Liver (tissue), 9 donors: ENCODE measurements around the gene OST4. TPM values are rescaled to one million over a fixed set of nuclear protein-coding genes. Genes with fewer than 3 reads are reported as not detected.

Experiments used
- DNase-seq: peaks from one replicate; pipeline ENCODE4 v3.0.0-alpha.2; 2017; ENCODE audit warnings: low spot score
- H3K27ac ChIP-seq, 2 donors: one replicate each; pipeline ENCODE4 v1.7.0; 2013; ENCODE audit warnings: inconsistent platforms in 2 of 2, low read length in 2 of 2, control low read depth in 1 of 2, low read depth in 1 of 2, mild to moderate bottlenecking in 1 of 2
- H3K27me3 ChIP-seq, 4 donors: one replicate each; pipeline versions ENCODE4 v1.6.1 to v1.7.0; 2013; ENCODE audit warnings: low read length in 3 of 4, inconsistent platforms in 1 of 4, mild to moderate bottlenecking in 1 of 4, moderate library complexity in 1 of 4; ENCODE audit not compliant: control insufficient read depth in 4 of 4, insufficient read depth in 4 of 4
- H3K36me3 ChIP-seq, 4 donors: one replicate each; pipeline versions ENCODE4 v1.6.1 to v1.7.0; 2013; ENCODE audit warnings: low read length in 3 of 4, mild to moderate bottlenecking in 3 of 4, low read depth in 1 of 4, moderate library complexity in 1 of 4; ENCODE audit not compliant: control insufficient read depth in 4 of 4, insufficient read depth in 3 of 4
- H3K4me1 ChIP-seq, 4 donors: one replicate each; pipeline versions ENCODE4 v1.6.1 to v1.7.0; 2013; ENCODE audit warnings: low read length in 3 of 4, mild to moderate bottlenecking in 3 of 4, moderate library complexity in 1 of 4; ENCODE audit not compliant: control insufficient read depth in 4 of 4, insufficient read depth in 4 of 4
- H3K4me3 ChIP-seq, 3 donors: one replicate each; pipeline versions ENCODE4 v1.6.1 to v1.7.0; 2013; ENCODE audit warnings: low read length in 3 of 3, control low read depth in 1 of 3, low read depth in 1 of 3, mild to moderate bottlenecking in 1 of 3
- H3K9ac ChIP-seq, 2 donors: one replicate each; pipeline ENCODE4 v1.7.0; 2013; ENCODE audit warnings: low read length in 2 of 2, mild to moderate bottlenecking in 2 of 2, moderate library complexity in 2 of 2, control low read depth in 1 of 2, low read depth in 1 of 2
- H3K9me3 ChIP-seq, 4 donors: one replicate each; pipeline versions ENCODE4 v1.6.1 to v1.7.0; 2013; ENCODE audit warnings: low read length in 3 of 4; ENCODE audit not compliant: control insufficient read depth in 4 of 4
- EGR1 ChIP-seq, 2 donors: IDR thresholded peaks; 2 replicates each; pipeline ENCODE4 v1.6.1; 2016 to 2018; ENCODE audit warnings: antibody characterized with exemption in 2 of 2, low read depth in 2 of 2
- FOXA1 ChIP-seq: IDR thresholded peaks from 2 replicates; pipeline ENCODE4 v1.6.1; 2016; ENCODE audit warnings: antibody characterized with exemption
- FOXA2 ChIP-seq: IDR thresholded peaks from 2 replicates; pipeline ENCODE4 v1.6.1; 2016; ENCODE audit warnings: antibody characterized with exemption
- GABPA ChIP-seq, 2 donors: IDR thresholded peaks in 1 of 2; conservative IDR thresholded peaks in 1 of 2; 2 replicates each; pipeline ENCODE4 v1.6.1; 2016; ENCODE audit warnings: antibody characterized with exemption in 2 of 2, mild to moderate bottlenecking in 1 of 2, moderate library complexity in 1 of 2
- HNF4A ChIP-seq, 2 donors: conservative IDR thresholded peaks; 2 replicates each; pipeline ENCODE4 v1.6.1; 2016; ENCODE audit warnings: antibody characterized with exemption in 2 of 2, mild to moderate bottlenecking in 2 of 2
- HNF4G ChIP-seq: IDR thresholded peaks from 2 replicates; pipeline ENCODE4 v1.6.1; 2016; ENCODE audit warnings: antibody characterized with exemption
- JUND ChIP-seq, 2 donors: IDR thresholded peaks; 2 replicates each; pipeline ENCODE4 v1.6.1; 2016; ENCODE audit warnings: antibody characterized with exemption in 2 of 2
- RAD21 ChIP-seq, 2 donors: IDR thresholded peaks; 2 replicates each; pipeline ENCODE4 v1.6.1; 2016; ENCODE audit warnings: antibody characterized with exemption in 2 of 2, mild to moderate bottlenecking in 2 of 2
- SP1 ChIP-seq: IDR thresholded peaks from 2 replicates; pipeline ENCODE4 v1.6.1; 2018; ENCODE audit warnings: antibody characterized with exemption, mild to moderate bottlenecking
- YY1 ChIP-seq: IDR thresholded peaks from 2 replicates; pipeline ENCODE4 v1.6.1; 2016; ENCODE audit warnings: antibody characterized with exemption, mild to moderate bottlenecking
- WGBS: extraction: QIAGEN DNeasy Blood & Tissue Kit; methylation state at CpG from one replicate; pipeline ENCODE4 v1.1.7; 2013; 5-methylcytosine and 5-hydroxymethylcytosine counted together
- polyA plus RNA-seq, 2 donors: library from polyadenylated mRNA; stranded (reverse) in 1 of 2; unstranded in 1 of 2; fragments of 200-250 nt in 1 of 2; fragments of >200 nt in 1 of 2; fragmentation: Nextera tagmentation in 1 of 2; extraction: Ambion mirVana in 1 of 2; gene quantifications; one replicate each; pipeline versions ENCODE4 v1.2.1 to v1.2.3, GENCODE V29; 2013 to 2015
- total RNA-seq, 2 donors: library from RNA; depleted of rRNA; stranded (reverse); fragments of >200 nt; gene quantifications; one replicate each; pipeline ENCODE4 v1.2.3, GENCODE V29; 2014
- TF ChIP-seq, protein P1 (sequence below): IDR thresholded peaks from 2 replicates; pipeline ENCODE4 v1.6.1; 2016; ENCODE audit warnings: antibody characterized with exemption
- TF ChIP-seq, protein P2 (sequence below): fragments of 150-350 bp; IDR thresholded peaks from 2 replicates; pipeline ENCODE4 v1.5.1; 2017; ENCODE audit warnings: improper control_type of control experiment, low read depth, low read length; ENCODE audit not compliant: missing input control
- TF ChIP-seq, protein P3 (sequence below): IDR thresholded peaks from 2 replicates; pipeline ENCODE4 v1.6.1; 2016; ENCODE audit warnings: antibody characterized with exemption
- TF ChIP-seq, protein P4 (sequence below): IDR thresholded peaks from 2 replicates; pipeline ENCODE4 v1.6.1; 2016; ENCODE audit warnings: antibody characterized with exemption, mild to moderate bottlenecking
- TF ChIP-seq, protein P5 (sequence below): IDR thresholded peaks from 2 replicates; pipeline ENCODE4 v1.6.1; 2016; ENCODE audit warnings: antibody characterized with exemption
- donor health status: healthy.
- donor health status: healthy.
- donor health status: healthy.
- donor health status: healthy.
- donor health status: healthy.

The OST4 gene
- total and polyA plus RNA-seq, 4 donors, result 94.8 to 377 (median 206) TPM

DNA sequence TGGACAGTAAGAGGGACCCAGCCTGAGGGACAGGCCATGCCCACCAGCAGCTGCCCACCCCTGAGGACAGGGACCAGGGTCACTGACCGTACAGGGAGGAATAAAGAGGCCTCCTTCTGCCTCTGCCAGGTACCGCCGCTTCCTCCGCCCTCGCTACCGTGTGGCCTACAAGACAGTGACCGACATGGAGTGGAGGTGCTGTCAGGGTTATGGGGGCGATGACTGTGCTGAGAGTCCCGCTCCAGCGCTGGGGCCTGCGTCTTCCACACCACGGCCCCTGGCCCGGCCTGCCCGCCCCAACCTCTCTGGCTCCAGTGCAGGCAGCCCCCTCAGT is 9.1 kb upstream of the OST4 start:
- Histone ChIP-seq H3K36me3 (no peaks in the 10 kb centered on the region), H3K4me3 (no peak overlapping the region), H3K9ac (no peak overlapping the region), H3K4me1 (peaks cover 9 to 42% (median 19%) of the 10 kb centered on the region in 4 donors), H3K27ac (peak overlapping the region in 1 of 2 donors; percentile 37), H3K27me3 (no peaks in the 10 kb centered on the region), H3K9me3 (no peaks in the 10 kb centered on the region)
- 86% methylated on average over 14 of the region's 14 CpGs for WGBS
- TF ChIP-seq, protein P1, sequence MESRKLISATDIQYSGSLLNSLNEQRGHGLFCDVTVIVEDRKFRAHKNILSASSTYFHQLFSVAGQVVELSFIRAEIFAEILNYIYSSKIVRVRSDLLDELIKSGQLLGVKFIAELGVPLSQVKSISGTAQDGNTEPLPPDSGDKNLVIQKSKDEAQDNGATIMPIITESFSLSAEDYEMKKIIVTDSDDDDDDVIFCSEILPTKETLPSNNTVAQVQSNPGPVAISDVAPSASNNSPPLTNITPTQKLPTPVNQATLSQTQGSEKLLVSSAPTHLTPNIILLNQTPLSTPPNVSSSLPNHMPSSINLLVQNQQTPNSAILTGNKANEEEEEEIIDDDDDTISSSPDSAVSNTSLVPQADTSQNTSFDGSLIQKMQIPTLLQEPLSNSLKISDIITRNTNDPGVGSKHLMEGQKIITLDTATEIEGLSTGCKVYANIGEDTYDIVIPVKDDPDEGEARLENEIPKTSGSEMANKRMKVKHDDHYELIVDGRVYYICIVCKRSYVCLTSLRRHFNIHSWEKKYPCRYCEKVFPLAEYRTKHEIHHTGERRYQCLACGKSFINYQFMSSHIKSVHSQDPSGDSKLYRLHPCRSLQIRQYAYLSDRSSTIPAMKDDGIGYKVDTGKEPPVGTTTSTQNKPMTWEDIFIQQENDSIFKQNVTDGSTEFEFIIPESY, result no peak
- TF ChIP-seq FOXA2 (no peak), YY1 (no peak), EGR1 (IDR thresholded peaks at IDR 0.05; ENCODE audit: low read depth in 2 of 2) (no peak), HNF4G (no peak), HNF4A (conservative IDR thresholded peaks at IDR 0.05) (no peak), SP1 (no peak), GABPA (IDR thresholded peaks at IDR 0.05 in 1 of 2, conservative IDR thresholded peaks at IDR 0.05 in 1 of 2) (no peak), FOXA1 (no peak)
- TF ChIP-seq, protein P2, sequence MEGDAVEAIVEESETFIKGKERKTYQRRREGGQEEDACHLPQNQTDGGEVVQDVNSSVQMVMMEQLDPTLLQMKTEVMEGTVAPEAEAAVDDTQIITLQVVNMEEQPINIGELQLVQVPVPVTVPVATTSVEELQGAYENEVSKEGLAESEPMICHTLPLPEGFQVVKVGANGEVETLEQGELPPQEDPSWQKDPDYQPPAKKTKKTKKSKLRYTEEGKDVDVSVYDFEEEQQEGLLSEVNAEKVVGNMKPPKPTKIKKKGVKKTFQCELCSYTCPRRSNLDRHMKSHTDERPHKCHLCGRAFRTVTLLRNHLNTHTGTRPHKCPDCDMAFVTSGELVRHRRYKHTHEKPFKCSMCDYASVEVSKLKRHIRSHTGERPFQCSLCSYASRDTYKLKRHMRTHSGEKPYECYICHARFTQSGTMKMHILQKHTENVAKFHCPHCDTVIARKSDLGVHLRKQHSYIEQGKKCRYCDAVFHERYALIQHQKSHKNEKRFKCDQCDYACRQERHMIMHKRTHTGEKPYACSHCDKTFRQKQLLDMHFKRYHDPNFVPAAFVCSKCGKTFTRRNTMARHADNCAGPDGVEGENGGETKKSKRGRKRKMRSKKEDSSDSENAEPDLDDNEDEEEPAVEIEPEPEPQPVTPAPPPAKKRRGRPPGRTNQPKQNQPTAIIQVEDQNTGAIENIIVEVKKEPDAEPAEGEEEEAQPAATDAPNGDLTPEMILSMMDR, result no peak
- TF ChIP-seq, protein P3, sequence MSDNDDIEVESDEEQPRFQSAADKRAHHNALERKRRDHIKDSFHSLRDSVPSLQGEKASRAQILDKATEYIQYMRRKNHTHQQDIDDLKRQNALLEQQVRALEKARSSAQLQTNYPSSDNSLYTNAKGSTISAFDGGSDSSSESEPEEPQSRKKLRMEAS, result no peak
- TF ChIP-seq, protein P4, sequence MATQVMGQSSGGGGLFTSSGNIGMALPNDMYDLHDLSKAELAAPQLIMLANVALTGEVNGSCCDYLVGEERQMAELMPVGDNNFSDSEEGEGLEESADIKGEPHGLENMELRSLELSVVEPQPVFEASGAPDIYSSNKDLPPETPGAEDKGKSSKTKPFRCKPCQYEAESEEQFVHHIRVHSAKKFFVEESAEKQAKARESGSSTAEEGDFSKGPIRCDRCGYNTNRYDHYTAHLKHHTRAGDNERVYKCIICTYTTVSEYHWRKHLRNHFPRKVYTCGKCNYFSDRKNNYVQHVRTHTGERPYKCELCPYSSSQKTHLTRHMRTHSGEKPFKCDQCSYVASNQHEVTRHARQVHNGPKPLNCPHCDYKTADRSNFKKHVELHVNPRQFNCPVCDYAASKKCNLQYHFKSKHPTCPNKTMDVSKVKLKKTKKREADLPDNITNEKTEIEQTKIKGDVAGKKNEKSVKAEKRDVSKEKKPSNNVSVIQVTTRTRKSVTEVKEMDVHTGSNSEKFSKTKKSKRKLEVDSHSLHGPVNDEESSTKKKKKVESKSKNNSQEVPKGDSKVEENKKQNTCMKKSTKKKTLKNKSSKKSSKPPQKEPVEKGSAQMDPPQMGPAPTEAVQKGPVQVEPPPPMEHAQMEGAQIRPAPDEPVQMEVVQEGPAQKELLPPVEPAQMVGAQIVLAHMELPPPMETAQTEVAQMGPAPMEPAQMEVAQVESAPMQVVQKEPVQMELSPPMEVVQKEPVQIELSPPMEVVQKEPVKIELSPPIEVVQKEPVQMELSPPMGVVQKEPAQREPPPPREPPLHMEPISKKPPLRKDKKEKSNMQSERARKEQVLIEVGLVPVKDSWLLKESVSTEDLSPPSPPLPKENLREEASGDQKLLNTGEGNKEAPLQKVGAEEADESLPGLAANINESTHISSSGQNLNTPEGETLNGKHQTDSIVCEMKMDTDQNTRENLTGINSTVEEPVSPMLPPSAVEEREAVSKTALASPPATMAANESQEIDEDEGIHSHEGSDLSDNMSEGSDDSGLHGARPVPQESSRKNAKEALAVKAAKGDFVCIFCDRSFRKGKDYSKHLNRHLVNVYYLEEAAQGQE, result no peak
- TF ChIP-seq, protein P5, sequence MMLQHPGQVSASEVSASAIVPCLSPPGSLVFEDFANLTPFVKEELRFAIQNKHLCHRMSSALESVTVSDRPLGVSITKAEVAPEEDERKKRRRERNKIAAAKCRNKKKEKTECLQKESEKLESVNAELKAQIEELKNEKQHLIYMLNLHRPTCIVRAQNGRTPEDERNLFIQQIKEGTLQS, result no peak
- no peak for DNase-seq

DNA sequence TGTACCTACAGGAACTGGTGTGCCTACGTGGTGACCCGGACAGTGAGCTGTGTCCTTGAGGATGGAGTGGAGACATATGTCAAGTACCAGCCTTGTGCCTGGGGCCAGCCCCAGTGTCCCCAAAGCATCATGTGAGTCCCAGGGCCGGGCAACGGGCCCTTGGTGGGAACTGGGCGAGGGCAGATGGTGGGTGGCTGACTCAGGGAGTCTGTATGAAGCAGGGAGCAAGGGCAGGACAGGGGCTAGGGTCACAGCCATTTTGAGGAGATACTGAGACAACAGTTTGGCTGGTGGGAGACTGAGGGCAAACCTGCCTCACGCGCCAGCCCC is 8.7 kb upstream of the OST4 start:
- peaks cover 7 to 40% (median 15%) of the 10 kb centered on the region in 4 donors for H3K4me1 ChIP-seq
- TF ChIP-seq, protein P3, result no peak
- TF ChIP-seq JUND (IDR thresholded peaks at IDR 0.05) (no peak), EGR1 (IDR thresholded peaks at IDR 0.05; ENCODE audit: low read depth in 2 of 2) (no peak), RAD21 (IDR thresholded peaks at IDR 0.05) (no peak), FOXA1 (no peak), FOXA2 (no peak), SP1 (no peak), HNF4G (no peak)
- TF ChIP-seq, protein P1, result no peak
- TF ChIP-seq, protein P4, result no peak

More for the DNA sequence above, 8.7 kb upstream of the OST4 start:
- peak overlapping the region in 1 of 2 donors; percentile 51 for H3K9ac ChIP-seq
- peak overlapping the region in 1 of 3 donors; percentile 37 for H3K4me3 ChIP-seq
- peak overlapping the region; percentile 37 to 74 for H3K27ac ChIP-seq
- DNase-seq, result no peak
- H3K36me3 ChIP-seq, result no peaks in the 10 kb centered on the region
- WGBS, result 79% methylated on average over 7 of the region's 7 CpGs
- H3K27me3 ChIP-seq, result no peaks in the 10 kb centered on the region
- no peaks in the 10 kb centered on the region for H3K9me3 ChIP-seq
